Smooth muscle cell (in vitro differentiated cells): ENCODE results near the gene TBC1D1. TPM values are rescaled to one million over a fixed set of nuclear protein-coding genes. Genes with fewer than 3 reads are reported as not detected.

Source experiments
- DNase-seq: peaks from one replicate; lab custom pipeline; 2025; ENCODE audit not compliant: unreplicated experiment; lab: John Stamatoyannopoulos, UW
- H2AFZ ChIP-seq: fragments of 200-600 bp; sonication (generic); 2 replicates; pipeline ENCODE4 v1.6.0; 2016; ENCODE audit warnings: antibody characterized with exemption, low read depth, mild to moderate bottlenecking
- H3F3A ChIP-seq: fragments of 200-600 bp; sonication (generic); 2 replicates; pipeline ENCODE4 v1.6.0; 2017; ENCODE audit warnings: antibody characterized with exemption, low read depth
- H3K27ac ChIP-seq: fragments of 200-600 bp; sonication (generic); 2 replicates; pipeline ENCODE4 v1.5.1; 2016; ENCODE audit warnings: low read depth, mild to moderate bottlenecking
- H3K27me3 ChIP-seq: fragments of 200-600 bp; sonication (generic); 2 replicates; pipeline ENCODE4 v1.6.1; 2016; ENCODE audit warnings: low read depth, mild to moderate bottlenecking
- H3K36me3 ChIP-seq: fragments of 200-600 bp; sonication (generic); 2 replicates; pipeline ENCODE4 v1.5.1; 2016; ENCODE audit warnings: low read depth
- H3K4me1 ChIP-seq: fragments of 200-600 bp; sonication (generic); 2 replicates; pipeline ENCODE4 v1.5.1; 2016; ENCODE audit warnings: low read depth
- H3K4me2 ChIP-seq: fragments of 200-600 bp; sonication (generic); 2 replicates; pipeline ENCODE4 v1.6.0; 2016; ENCODE audit warnings: mild to moderate bottlenecking
- H3K4me3 ChIP-seq: fragments of 200-600 bp; sonication (generic); 2 replicates; pipeline ENCODE4 v1.5.1; 2016; ENCODE audit warnings: mild to moderate bottlenecking
- H3K79me2 ChIP-seq: fragments of 200-600 bp; sonication (generic); 2 replicates; pipeline ENCODE4 v1.6.0; 2016; ENCODE audit warnings: low read depth, mild to moderate bottlenecking
- H3K9ac ChIP-seq: fragments of 200-600 bp; sonication (generic); 2 replicates; pipeline ENCODE4 v1.6.0; 2016; ENCODE audit warnings: low read depth
- H3K9me3 ChIP-seq: fragments of 200-600 bp; sonication (generic); replicated peaks from 2 replicates; pipeline ENCODE4 v1.5.1; 2016; ENCODE audit warnings: low read depth
- H4K20me1 ChIP-seq: fragments of 200-600 bp; sonication (generic); 2 replicates; pipeline ENCODE4 v1.6.0; 2016; ENCODE audit warnings: low read depth
- CTCF ChIP-seq: fragments of 200-600 bp; sonication (generic); IDR thresholded peaks from 2 replicates; pipeline ENCODE4 v1.5.1; 2017; ENCODE audit warnings: borderline replicate concordance, mild to moderate bottlenecking, antibody characterized with exemption; ENCODE audit not compliant: insufficient read depth, poor library complexity, severe bottlenecking
- WGBS: methylation state at CpG from one replicate; pipeline ENCODE4 v1.1.7; 2016; ENCODE audit warnings: low lambda C conversion rate; 5-methylcytosine and 5-hydroxymethylcytosine counted together
- polyA plus RNA-seq: library from polyadenylated mRNA; unstranded; fragments of >200 nt; fragmentation: Nextera tagmentation; extraction: Ambion mirVana; gene quantifications from 2 replicates; pipeline ENCODE4 v1.2.1, GENCODE V29; 2016
- total RNA-seq: library from RNA; depleted of rRNA; stranded (reverse); fragments of >200 nt; gene quantifications from 2 replicates; pipeline ENCODE4 v1.2.3, GENCODE V29; 2014

The TBC1D1 gene
- total and polyA plus RNA-seq, 2 experiments from 2014 or later = 81.5 to 117 TPM

GRCh38 chr4:37999965-38000364, 109.1 kb downstream of the TBC1D1 start:
- no peak overlapping the region for H3K27ac ChIP-seq
- H3K4me2 ChIP-seq = no peak overlapping the region
- H3K27me3 ChIP-seq = no peaks in the 10 kb centered on the region
- H3K4me1 ChIP-seq = peaks cover 14% of the 10 kb centered on the region
- H3K79me2 ChIP-seq = peaks cover 59% of the 10 kb centered on the region
- H3K36me3 ChIP-seq = no peaks in the 10 kb centered on the region
- H2AFZ ChIP-seq = no peak overlapping the region
- 99% methylated on average over 3 of the region's 3 CpGs for WGBS
- no peak for DNase-seq
- H3K9me3 ChIP-seq = no peaks in the 10 kb centered on the region
- H3K9ac ChIP-seq = no peak overlapping the region
- H4K20me1 ChIP-seq = peaks cover 78% of the 10 kb centered on the region
- peaks cover 5% of the 10 kb centered on the region for H3F3A ChIP-seq
- no peak for TF ChIP-seq CTCF
- H3K4me3 ChIP-seq = no peak overlapping the region

GRCh38 chr4:38001927-38002326, 111.0 kb downstream of the TBC1D1 start:
- Histone ChIP-seq H3K27me3 (no peaks in the 10 kb centered on the region), H3K4me3 (no peak overlapping the region), H4K20me1 (peaks cover 77% of the 10 kb centered on the region), H3K27ac (peak overlapping the region; percentile 17), H3K9ac (no peak overlapping the region), H2AFZ (no peak overlapping the region), H3F3A (peaks cover 5% of the 10 kb centered on the region), H3K4me2 (no peak overlapping the region), H3K36me3 (no peaks in the 10 kb centered on the region), H3K79me2 (peaks cover 45% of the 10 kb centered on the region), H3K4me1 (peaks cover 14% of the 10 kb centered on the region), H3K9me3 (no peaks in the 10 kb centered on the region)
- TF ChIP-seq CTCF = no peak
- DNase-seq = no peak
- WGBS = 49% methylated on average over 3 of the region's 3 CpGs

GRCh38 chr4:38002451-38003071, 111.7 kb downstream of the TBC1D1 start:
- TF ChIP-seq CTCF = no peak
- H3K36me3 ChIP-seq = no peaks in the 10 kb centered on the region
- DNase-seq = no peak
- H3K4me1 ChIP-seq = peaks cover 14% of the 10 kb centered on the region
- no peak overlapping the region for H3K4me2 ChIP-seq
- H3K9me3 ChIP-seq = no peaks in the 10 kb centered on the region
- peak overlapping the region; percentile 17 for H3K27ac ChIP-seq
- H2AFZ ChIP-seq = no peak overlapping the region
- peaks cover 50% of the 10 kb centered on the region for H3K79me2 ChIP-seq
- H3K4me3 ChIP-seq = no peak overlapping the region
- H3F3A ChIP-seq = peaks cover 5% of the 10 kb centered on the region
- H3K9ac ChIP-seq = no peak overlapping the region
- WGBS = 63% methylated on average over 3 of the region's 3 CpGs
- H4K20me1 ChIP-seq = peaks cover 75% of the 10 kb centered on the region
- H3K27me3 ChIP-seq = no peaks in the 10 kb centered on the region

- peak overlapping the region; percentile 17 for H3K27ac ChIP-seq
Observed at GRCh38 chr4:38003102-38003501, 112.2 kb downstream of the TBC1D1 start.

More at GRCh38 chr4:38003102-38003501, 112.2 kb downstream of the TBC1D1 start:
- Histone ChIP-seq H3F3A (peaks cover 5% of the 10 kb centered on the region), H3K9ac (no peak overlapping the region), H3K4me3 (no peak overlapping the region), H3K79me2 (peaks cover 52% of the 10 kb centered on the region), H4K20me1 (peaks cover 75% of the 10 kb centered on the region), H3K36me3 (no peaks in the 10 kb centered on the region), H3K4me1 (peaks cover 16% of the 10 kb centered on the region), H3K27me3 (no peaks in the 10 kb centered on the region), H2AFZ (no peak overlapping the region), H3K4me2 (no peak overlapping the region), H3K9me3 (no peaks in the 10 kb centered on the region)
- 74% methylated on average over 3 of the region's 3 CpGs for WGBS
- TF ChIP-seq CTCF = no peak
- DNase-seq = no peak
